CD14-positive monocyte (primary cell): ENCODE measurements around the gene SEC14L2. TPM values are rescaled to one million over a fixed set of nuclear protein-coding genes. Genes with fewer than 3 reads are reported as not detected.

ENCODE experiments used
- DNase-seq, 3 donors: peaks; one replicate each; pipeline ENCODE4 v3.0.0-alpha.2; 2011 to 2022
- H2AFZ ChIP-seq: 2 replicates; pipeline ENCODE4 v1.6.0; 2012; ENCODE audit warnings: mild to moderate bottlenecking, low read depth, low read length, inconsistent platforms; ENCODE audit not compliant: insufficient read depth, poor library complexity, severe bottlenecking
- H3K27ac ChIP-seq, 2 donors: 1 replicate in 1 of 2; 2 replicates in 1 of 2; pipeline ENCODE4 v1.5.1; 2012 to 2013; ENCODE audit warnings: low read length in 2 of 2, control low read depth in 1 of 2, inconsistent platforms in 1 of 2, low read depth in 1 of 2, mild to moderate bottlenecking in 1 of 2
- H3K27me3 ChIP-seq, 2 donors: one replicate each; pipeline versions ENCODE4 v1.6.0 to v1.6.1; 2011 to 2013; ENCODE audit warnings: low read length in 2 of 2; ENCODE audit not compliant: control insufficient read depth in 2 of 2, insufficient read depth in 2 of 2
- H3K36me3 ChIP-seq, 2 donors: replicated peaks in 1 of 2; 1 replicate in 1 of 2; 2 replicates in 1 of 2; pipeline versions ENCODE4 v1.5.1 to v1.6.1; 2012 to 2013; ENCODE audit warnings: low read length in 2 of 2, control low read depth in 1 of 2, inconsistent platforms in 1 of 2, mild to moderate bottlenecking in 1 of 2; ENCODE audit not compliant: insufficient read depth in 2 of 2, control insufficient read depth in 1 of 2
- H3K4me1 ChIP-seq, 2 donors: 1 replicate in 1 of 2; 2 replicates in 1 of 2; pipeline versions ENCODE4 v1.5.1 to v1.6.1; 2012 to 2013; ENCODE audit warnings: low read length in 2 of 2, control low read depth in 1 of 2, inconsistent platforms in 1 of 2, mild to moderate bottlenecking in 1 of 2, moderate library complexity in 1 of 2; ENCODE audit not compliant: insufficient read depth in 2 of 2, control insufficient read depth in 1 of 2
- H3K4me2 ChIP-seq: replicated peaks from 2 replicates; pipeline ENCODE3; 2012; ENCODE audit warnings: low read length, moderate library complexity, mild to moderate bottlenecking; ENCODE audit not compliant: poor library complexity, severe bottlenecking; ENCODE audit errors: extremely low read depth
- H3K4me3 ChIP-seq, 3 experiments: fragments of 200-600 bp in 1 of 3; sonication (generic) in 1 of 3; replicated peaks in 1 of 3; 1 replicate in 2 of 3; 2 replicates in 1 of 3; pipeline ENCODE4 v1.5.1; 2011 to 2013; ENCODE audit warnings: low read length in 3 of 3, mild to moderate bottlenecking in 3 of 3, control low read depth in 2 of 3, low read depth in 2 of 3, inconsistent platforms in 1 of 3, moderate library complexity in 1 of 3
- H3K79me2 ChIP-seq: 2 replicates; pipeline ENCODE4 v1.6.0; 2012; ENCODE audit warnings: mild to moderate bottlenecking, control low read depth, inconsistent platforms, low read length, moderate library complexity; ENCODE audit not compliant: insufficient read depth
- H3K9ac ChIP-seq: 2 replicates; pipeline ENCODE4 v1.6.0; 2017; ENCODE audit warnings: low read length, mild to moderate bottlenecking; ENCODE audit not compliant: insufficient read depth, poor library complexity, severe bottlenecking
- H3K9me3 ChIP-seq, 2 donors: replicated peaks in 1 of 2; 1 replicate in 1 of 2; 2 replicates in 1 of 2; pipeline versions ENCODE4 v1.5.1 to v1.6.1; 2012 to 2013; ENCODE audit warnings: low read length in 2 of 2, control low read depth in 1 of 2; ENCODE audit not compliant: control insufficient read depth in 1 of 2, insufficient read depth in 1 of 2
- H4K20me1 ChIP-seq: 2 replicates; pipeline ENCODE4 v1.6.0; 2012; ENCODE audit warnings: mild to moderate bottlenecking, low read length, control low read depth, moderate library complexity; ENCODE audit not compliant: insufficient read depth
- H3K27ac Mint-ChIP-seq, 7 donors: one replicate each; pipeline ENCODE4 v1.8.0; 2020; ENCODE audit warnings: mild to moderate bottlenecking in 7 of 7, mixed read lengths in 7 of 7, moderate library complexity in 6 of 7, inconsistent platforms in 2 of 7
- H3K27me3 Mint-ChIP-seq, 3 donors: one replicate each; pipeline ENCODE4 v1.8.0; 2021 to 2022; ENCODE audit warnings: low read depth in 3 of 3, mild to moderate bottlenecking in 3 of 3, mixed read lengths in 3 of 3, moderate library complexity in 3 of 3, inconsistent platforms in 1 of 3
- H3K36me3 Mint-ChIP-seq, 2 donors: one replicate each; pipeline ENCODE4 v1.8.0; 2020; ENCODE audit warnings: mixed read lengths in 2 of 2, inconsistent platforms in 1 of 2, mild to moderate bottlenecking in 1 of 2
- H3K4me1 Mint-ChIP-seq: one replicate; pipeline ENCODE4 v1.8.0; 2020; ENCODE audit warnings: mild to moderate bottlenecking, mixed read lengths
- H3K4me3 Mint-ChIP-seq, 2 donors: one replicate each; pipeline ENCODE4 v1.8.0; 2020; ENCODE audit warnings: mild to moderate bottlenecking in 2 of 2, mixed read lengths in 2 of 2, moderate library complexity in 1 of 2
- H3K9me3 Mint-ChIP-seq, 7 donors: one replicate each; pipeline ENCODE4 v1.8.0; 2020 to 2022; ENCODE audit warnings: mixed read lengths in 7 of 7, mild to moderate bottlenecking in 6 of 7, moderate library complexity in 6 of 7, inconsistent platforms in 2 of 7
- CTCF ChIP-seq: fragments of 200-600 bp; IDR thresholded peaks from one replicate; pipeline ENCODE4 v1.8.0; 2022; ENCODE audit warnings: antibody characterized with exemption, mild to moderate bottlenecking
- WGBS: methylation state at CpG from one replicate; pipeline ENCODE4 v1.1.5; 2013; ENCODE audit warnings: missing lambda C conversion rate; ENCODE audit not compliant: insufficient coverage; 5-methylcytosine and 5-hydroxymethylcytosine counted together
- intact Hi-C, 2 donors: fragments of 100-400 bp; cut with micrococcal nuclease; formaldehyde crosslinking; loops; one replicate each; pipeline versions ENCODE4 v1.15.0 to v1.15.1; 2023
- polyA plus RNA-seq, 3 donors: library from polyadenylated mRNA; depleted of rRNA in 1 of 3; unstranded in 2 of 3; stranded (reverse) in 1 of 3; fragments of 300-500 nt in 2 of 3; fragments of >200 nt in 1 of 3; fragmentation: Illumina TruSeq in 2 of 3; gene quantifications; 1 replicate in 2 of 3; 2 replicates in 1 of 3; pipeline ENCODE4 v1.2.3, GENCODE V29; 2012 to 2021

The SEC14L2 gene
- polyA plus RNA-seq, 3 donors = 0.03 TPM; not detected in 1

DNA sequence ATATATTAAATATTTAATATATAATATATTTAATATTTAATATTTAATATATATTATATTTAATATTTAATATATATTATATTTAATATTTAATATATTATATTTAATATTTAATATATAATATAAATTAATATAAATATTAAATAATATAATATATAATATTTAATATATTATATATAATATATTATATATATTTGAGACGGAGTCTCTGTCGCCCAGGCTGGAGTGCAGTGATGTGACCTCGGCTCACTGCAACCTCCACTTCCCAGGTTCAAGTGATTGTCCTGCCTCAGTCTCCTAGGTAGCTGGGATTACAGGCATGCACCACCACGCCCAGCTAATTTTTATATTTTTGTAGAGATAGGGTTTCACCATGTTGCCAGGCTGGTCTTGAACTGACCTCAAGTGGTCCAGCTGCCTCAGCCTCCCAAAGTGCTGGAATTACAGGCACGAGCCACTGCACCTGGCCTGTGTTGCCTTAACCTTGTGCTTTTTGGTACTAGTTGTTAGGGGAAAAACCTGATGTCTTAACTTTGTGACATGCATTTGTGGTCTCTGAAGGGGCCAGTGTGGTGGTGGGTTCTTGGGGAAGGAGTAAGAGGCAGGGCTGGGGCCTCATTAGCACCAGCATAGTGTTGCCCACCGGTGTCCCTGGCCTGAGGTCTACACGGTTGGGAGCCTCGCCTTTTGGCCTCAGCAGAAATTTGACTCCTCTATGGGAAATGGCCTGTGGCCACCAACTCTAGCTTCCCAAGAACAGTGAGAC lies 58.4 kb downstream of the SEC14L2 start:
- DNase-seq = no peak
- H2AFZ ChIP-seq = no peak overlapping the region
- H3K4me2 ChIP-seq = no peak overlapping the region
- Mint-ChIP-seq H3K27ac (no peak overlapping the region), H3K4me1 (no peaks in the 10 kb centered on the region), H3K4me3 (no peak overlapping the region), H3K27me3 (peaks cover 11 to 34% (median 13%) of the 10 kb centered on the region in 3 donors), H3K9me3 (peaks cover 4 to 16% (median 10%) of the 10 kb centered on the region in 7 donors), H3K36me3 (no peaks in the 10 kb centered on the region)
- H3K4me1 ChIP-seq = no peaks in the 10 kb centered on the region
- peaks cover 0 to 2% of the 10 kb centered on the region in 2 donors for H3K27me3 ChIP-seq
- TF ChIP-seq CTCF = no peak
- H3K9me3 ChIP-seq = peaks cover 0 to 10% of the 10 kb centered on the region in 2 donors
- WGBS = 90% methylated on average over 4 of the region's 8 CpGs
- no peak overlapping the region for H3K4me3 ChIP-seq
- H4K20me1 ChIP-seq = no peaks in the 10 kb centered on the region
- H3K36me3 ChIP-seq = no peaks in the 10 kb centered on the region
- H3K9ac ChIP-seq = no peak overlapping the region
- no peak overlapping the region for H3K27ac ChIP-seq
- no peaks in the 10 kb centered on the region for H3K79me2 ChIP-seq
- intact Hi-C loops = no loop called here

GRCh38 chr22:30457981-30458380 lies 61.2 kb downstream of the SEC14L2 start:
- Mint-ChIP-seq H3K4me3 (no peak overlapping the region), H3K9me3 (peaks cover 4 to 16% (median 10%) of the 10 kb centered on the region in 7 donors), H3K27ac (no peak overlapping the region), H3K27me3 (peaks cover 3 to 15% (median 9%) of the 10 kb centered on the region in 3 donors), H3K4me1 (no peaks in the 10 kb centered on the region), H3K36me3 (no peaks in the 10 kb centered on the region)
- Histone ChIP-seq H3K9me3 (peaks cover 0 to 10% of the 10 kb centered on the region in 2 donors), H3K79me2 (no peaks in the 10 kb centered on the region), H3K36me3 (no peaks in the 10 kb centered on the region), H3K9ac (no peak overlapping the region), H4K20me1 (no peaks in the 10 kb centered on the region), H2AFZ (no peak overlapping the region), H3K4me3 (no peak overlapping the region), H3K4me1 (no peaks in the 10 kb centered on the region), H3K4me2 (no peak overlapping the region), H3K27me3 (peaks cover 0 to 2% of the 10 kb centered on the region in 2 donors), H3K27ac (no peak overlapping the region)
- DNase-seq = no peak
- intact Hi-C loops = no loop called here
- TF ChIP-seq CTCF = no peak
- 86% methylated on average over 4 of the region's 8 CpGs for WGBS
